Esophagus mucosa (tissue), 1 donor: Measurements from ENCODE around the gene RAD51B. TPM values are rescaled to one million over a fixed set of nuclear protein-coding genes. Genes with fewer than 3 reads are reported as not detected.
A peak's percentile ranks its signal among the peaks of the same experiment; 100 is the strongest.

Experiments used
- ATAC-seq: fragments of 200-7000 bp; cut with Tn5 transposase; one replicate; pipeline ENCODE4 v1.9.1; 2020
- total RNA-seq: library from RNA; stranded (reverse); gene quantifications from one replicate; pipeline ENCODE4 v1.2.4, GENCODE V29; 2023
- donor health status: DM: yes; HTN: yes; CAD: no.

Gene RAD51B
- total RNA-seq, 1 donor from 2014 or later, result 12.2 TPM

GRCh38 chr14:68373847-68374444, 554.4 kb downstream of the RAD51B start:
- peak; percentile 17 for ATAC-seq

GRCh38 chr14:68374682-68375081, 555.1 kb downstream of the RAD51B start:
- no peak for ATAC-seq

DNA sequence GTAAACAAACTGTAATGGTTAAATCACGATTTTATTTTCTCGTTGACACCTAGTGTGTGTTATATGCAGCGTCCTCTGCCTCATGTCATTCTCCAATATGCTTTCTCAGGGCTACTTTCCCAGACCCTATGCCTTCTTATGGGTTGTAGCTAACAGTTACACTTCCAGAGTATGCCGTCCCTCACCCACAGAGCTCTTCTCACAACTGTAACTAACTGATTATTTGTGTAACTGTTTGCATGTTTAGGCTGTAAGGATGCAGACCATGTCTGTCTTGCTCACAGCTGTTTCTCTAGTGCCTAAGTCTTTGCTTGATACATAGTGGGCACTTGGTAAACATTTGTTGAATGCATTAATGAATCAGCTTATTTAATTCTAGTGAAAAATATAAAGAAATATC, 555.8 kb downstream of the RAD51B start:
- no peak for ATAC-seq

DNA sequence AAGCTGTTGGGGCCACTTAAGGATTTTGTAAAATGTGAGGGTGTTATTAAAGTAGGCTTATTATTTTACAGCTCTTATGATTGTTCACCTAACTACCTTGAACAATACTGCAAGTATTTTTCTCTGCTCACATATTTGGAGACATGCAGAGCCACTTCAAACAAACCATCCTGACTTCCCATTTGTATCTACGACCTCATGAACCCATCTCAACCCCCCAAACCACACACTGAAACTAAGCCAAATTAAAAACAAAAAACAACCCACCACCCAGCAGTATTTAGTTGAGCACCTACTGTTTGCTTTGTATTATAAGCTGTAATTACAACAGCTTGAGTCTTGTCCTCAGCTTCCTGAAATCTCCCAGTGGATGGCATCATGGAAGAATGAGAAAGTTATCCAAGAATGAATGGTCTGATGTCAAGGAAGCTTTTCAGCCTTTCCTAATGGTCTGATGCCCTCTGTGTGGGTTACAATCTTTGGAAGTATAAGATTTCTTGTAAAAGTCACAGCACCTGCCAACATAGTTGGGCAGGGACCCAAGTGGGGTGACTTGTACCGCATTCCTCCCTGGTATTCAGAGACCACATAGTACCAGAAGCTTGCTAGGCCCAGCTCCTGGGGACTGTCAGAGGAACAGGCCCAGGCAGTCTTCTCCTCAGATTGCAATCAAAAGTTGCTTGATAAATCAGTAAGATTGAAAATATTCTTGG, 556.6 kb downstream of the RAD51B start:
- ATAC-seq, result no peak

- ATAC-seq, result no peak
Measured at GRCh38 chr14:68377006-68377405, 557.4 kb downstream of the RAD51B start.

DNA sequence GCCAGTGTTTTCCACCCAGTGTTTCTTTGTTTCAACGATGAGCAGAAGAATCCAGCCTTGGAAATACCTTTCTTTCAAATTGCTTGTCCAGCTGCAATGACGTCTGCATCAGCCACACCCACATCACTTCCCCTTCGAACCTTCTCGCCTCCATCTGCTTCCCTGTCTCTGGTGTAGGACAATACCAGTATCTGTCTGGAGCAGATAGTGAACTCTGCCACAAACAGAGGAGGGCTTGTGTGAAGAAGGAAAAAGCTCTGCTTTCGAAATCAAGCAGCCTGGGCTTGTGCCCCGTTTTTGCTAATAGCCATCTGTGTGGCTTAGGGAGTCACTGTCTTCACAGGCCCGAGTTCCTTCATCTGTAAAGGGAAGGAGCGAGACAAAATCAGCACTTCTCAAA, 557.9 kb downstream of the RAD51B start:
- ATAC-seq, result peak; percentile 41

DNA sequence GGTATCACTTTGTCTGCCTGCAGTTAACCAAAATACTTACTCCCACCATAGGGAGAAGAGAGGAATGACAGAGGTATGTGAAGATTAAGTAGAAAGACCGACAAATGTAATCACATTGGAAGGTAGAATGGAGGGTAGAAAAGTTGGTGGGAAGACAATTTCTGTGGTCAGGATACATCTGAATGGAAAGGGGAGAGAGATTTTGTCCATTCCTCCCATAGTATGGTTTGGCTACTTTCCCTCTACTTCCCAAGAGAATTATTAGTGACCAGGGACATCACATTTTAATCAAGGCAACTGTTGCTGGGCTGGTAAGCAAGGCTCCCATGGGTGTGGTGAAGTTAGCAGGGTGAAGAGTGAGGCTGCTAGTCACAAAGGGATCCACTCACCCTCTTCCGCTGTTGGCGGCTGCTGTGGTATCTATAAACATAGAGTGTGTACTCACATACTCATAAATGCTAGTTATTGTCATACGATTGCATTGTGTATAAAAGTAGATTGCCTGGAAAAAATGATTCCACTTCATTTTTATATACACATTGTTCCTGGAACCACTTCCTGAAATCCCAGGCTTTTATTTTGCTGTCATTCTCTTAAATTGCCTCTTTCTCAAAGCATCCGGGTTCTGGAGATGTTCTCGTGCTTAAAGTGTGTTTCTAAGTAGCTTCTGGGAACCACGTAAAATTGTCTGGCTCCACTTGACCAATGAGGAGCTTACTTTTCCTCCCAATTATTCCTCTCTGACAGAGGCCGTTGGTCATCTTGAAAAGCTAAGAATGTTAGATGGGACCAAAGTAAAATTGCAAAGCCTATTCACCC, 560.1 kb downstream of the RAD51B start:
- peak; percentile 45 for ATAC-seq

- ATAC-seq, result no peak
Measured at GRCh38 chr14:68380329-68380741, 560.8 kb downstream of the RAD51B start.

DNA sequence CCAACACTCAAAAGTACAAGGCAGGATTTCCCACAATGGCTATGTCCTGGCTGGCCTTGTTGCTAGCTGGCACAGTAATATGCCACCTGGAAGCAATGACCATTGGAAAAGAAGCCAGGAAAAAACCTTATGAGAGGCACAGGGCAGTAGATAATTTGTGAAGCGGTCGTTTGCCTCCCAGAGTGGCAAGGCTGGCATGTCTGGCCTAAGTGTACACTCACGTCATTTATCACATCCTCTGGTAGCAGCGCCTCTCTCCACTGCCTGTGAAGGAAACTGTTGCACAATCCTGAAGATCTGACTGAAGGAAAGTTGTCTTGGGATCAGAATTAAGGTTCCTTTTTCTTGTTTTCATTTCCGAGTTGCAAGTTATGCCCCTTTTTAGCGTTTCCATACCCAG, 564.8 kb downstream of the RAD51B start:
- peak; percentile 27 for ATAC-seq

DNA sequence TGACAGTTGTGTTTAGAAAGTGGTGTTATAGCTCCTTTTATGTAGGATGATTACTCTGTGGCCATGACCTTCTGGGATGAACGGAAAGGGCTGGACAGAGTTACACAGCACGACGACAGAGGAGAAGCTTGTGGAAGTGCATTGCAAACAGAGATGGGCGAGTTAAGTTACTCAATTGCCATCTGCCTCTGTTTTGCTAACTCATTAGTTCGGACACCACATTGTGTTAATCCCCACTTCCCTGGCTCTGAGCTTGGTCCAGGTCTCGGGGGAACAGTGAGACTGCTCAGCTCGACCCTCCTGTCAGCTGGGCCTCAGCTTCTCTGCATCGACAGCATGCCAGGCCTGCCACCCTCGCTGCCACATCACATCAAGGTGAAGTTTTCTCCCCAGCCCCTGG, 565.3 kb downstream of the RAD51B start:
- ATAC-seq, result no peak

- ATAC-seq, result no peak
Measured at GRCh38 chr14:68386446-68386845, 566.9 kb downstream of the RAD51B start.

DNA sequence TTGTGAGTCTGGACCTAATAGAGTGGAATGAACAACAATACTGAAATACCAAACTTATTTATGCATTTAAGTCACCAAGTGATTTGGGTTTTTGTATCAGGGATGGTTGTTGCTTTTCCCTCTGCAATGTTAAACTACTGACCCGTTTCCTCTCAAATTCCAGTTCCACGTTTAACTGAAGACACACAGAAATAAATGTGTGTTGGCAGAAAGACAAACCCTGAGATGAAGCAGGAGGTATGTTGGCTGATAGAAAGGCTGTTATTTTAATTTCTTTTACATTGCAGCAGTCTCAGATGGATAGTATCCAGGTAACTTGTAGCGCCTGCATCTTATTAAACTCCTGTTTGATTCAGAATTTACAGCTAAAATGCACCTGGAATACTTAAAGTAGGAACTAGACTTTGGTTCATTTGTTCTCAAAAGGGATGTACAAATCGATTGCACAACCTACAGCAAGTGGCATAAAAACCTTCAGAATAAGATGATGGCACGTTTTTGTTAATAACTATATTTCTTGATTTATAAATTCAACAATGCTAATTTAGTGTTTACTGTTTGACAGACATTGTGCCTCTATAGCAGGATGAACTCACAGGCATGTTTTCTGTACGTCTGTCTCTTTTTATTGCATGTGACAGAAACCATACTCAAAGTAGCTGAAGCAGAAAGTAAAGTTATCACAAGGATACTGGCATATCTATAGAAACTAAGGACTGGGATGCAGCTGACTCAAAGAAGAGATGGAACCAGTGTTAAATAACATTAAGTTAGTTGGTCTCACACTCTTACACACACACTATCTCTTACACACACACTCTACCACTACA, 567.6 kb downstream of the RAD51B start:
- no peak for ATAC-seq

DNA sequence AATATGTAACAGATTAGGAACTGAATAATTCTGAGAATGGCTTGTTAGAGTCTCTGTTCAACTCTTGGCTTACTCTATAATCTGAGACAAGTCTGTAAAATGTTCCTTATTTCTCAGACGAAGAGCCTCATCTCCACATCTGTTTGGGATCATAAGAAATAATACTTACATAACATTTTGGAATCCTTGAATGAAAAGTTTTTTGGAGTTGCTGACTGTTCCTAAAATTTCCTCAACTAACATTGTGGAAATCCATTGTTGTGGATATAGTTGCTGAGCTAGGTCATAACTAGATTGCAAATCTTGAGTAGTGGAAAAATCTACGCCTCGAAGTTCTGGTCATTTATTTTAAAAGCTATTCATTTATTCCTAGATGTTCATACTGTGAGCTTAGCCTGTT, 570.4 kb downstream of the RAD51B start:
- ATAC-seq, result no peak

DNA sequence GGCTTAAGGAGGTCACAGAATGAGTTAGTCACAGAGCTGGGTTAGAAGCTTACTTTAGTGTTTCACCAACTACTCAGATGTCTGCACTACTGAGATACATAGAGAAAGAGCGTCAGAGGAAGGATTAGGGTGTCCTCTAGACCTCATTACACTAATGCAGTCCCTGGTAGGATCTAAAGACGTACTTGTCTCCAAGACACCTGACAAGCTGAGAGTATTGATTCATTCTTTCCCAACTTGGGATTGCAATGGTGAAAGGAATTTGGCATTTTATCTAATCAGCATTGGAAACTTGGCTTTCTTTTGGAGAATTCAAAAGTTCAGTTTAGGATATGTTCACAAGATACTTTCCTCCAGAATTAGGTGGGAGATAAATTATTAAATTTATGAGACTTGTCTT, 571.2 kb downstream of the RAD51B start:
- ATAC-seq, result no peak

DNA sequence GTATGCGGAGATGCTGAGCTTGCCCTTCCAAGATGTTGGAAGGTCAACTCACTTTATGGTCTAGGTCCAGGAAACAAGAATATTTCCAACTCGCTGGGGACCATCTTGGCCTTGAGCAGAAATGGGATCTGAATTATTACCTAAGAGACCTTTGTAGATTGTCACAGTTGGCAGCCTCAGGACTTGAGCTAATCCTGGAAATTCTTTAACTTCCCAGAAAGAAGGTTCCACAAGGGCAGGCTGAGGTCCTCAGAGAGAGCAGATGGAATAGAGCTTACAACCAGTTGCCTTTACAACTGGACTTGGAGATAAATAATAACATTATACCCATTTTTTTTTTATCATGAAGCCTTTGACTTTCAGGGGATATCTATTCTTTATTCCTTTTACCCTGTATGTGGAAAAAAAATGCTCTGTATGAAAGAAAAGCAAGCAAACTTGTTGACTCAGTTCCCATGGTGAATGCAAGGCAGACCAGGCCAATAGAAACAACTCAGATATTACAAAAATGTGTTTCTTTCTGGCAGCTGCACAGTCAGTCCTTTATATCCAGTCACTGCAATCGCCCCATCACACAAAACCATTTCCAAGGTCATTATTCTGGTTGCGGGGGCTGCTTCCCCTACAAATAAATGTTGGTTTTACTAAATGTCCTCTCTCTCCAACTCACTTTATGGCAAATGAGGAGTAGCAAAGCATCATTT, 571.9 kb downstream of the RAD51B start:
- no peak for ATAC-seq

- peak; percentile 56 for ATAC-seq
Measured at GRCh38 chr14:68392393-68393141, 573.0 kb downstream of the RAD51B start.

DNA sequence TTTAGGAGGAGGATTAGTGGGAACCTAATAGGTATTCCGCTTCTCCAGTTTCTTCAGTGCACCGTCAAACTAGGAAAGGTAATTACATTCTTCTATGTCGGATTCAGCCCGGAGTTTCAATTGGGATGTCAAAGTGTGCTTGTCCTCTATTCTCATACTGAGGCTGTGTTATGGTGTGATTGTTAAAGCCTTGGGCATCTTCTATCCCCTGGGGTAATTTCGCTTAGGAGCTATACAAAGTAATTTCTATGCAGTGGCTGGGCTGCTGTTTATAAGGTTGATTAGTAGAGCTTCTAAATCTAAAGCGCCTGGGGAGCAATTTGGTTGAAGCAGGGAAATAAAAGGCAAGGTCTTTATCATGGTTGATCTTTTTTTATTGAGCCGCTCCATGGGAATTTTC, 573.7 kb downstream of the RAD51B start:
- no peak for ATAC-seq

DNA sequence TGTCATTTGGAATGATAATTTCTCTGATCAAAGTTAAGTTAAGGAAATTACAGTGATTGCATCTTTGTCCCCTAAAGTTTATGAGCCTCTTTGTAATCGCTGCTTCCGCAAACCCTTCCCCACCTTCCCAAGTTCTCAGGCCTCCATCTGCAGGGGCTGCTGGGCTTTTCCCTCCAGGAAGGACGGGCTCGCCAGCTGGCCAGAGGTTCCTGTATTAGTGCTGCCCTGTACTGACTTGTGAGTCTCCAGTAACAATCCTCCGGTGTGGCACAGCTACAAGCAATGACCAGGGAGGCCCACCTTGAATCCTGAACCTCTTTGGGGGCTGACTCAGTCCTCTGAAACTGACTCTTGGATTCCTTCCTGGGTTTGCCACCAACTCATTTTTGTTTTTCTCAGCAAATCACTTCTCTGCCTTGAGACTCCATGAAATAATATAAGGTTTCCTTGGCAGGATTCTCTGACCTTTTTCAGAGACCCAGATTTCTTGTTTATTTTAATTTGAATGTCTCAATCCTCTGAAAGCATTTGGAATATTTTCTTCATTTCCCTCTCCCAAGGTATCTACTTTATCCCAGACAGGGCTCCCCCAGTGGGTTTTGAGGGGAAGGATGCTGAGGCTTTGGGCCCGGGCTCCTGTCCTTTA, 574.7 kb downstream of the RAD51B start:
- no peak for ATAC-seq

GRCh38 chr14:68394764-68395143, 575.2 kb downstream of the RAD51B start:
- no peak for ATAC-seq

DNA sequence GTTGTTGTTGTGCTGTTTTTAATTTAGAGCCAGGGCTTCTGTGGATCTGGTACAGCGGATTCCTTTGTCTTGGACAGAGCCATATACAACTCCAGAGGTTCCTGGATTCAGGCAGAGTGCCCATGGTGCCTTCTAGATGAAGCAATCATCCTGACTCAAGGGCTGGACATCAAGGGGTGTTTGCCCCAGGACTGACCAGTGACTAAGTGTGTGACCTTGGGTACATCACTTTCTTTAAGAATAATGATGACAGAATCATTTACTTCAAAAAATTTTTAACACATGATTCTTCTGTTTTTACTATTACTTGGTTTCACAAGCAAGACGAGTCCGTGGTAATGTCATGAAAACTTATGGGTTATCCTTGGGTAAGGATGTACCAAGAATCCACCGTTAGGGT, 576.0 kb downstream of the RAD51B start:
- no peak for ATAC-seq

DNA sequence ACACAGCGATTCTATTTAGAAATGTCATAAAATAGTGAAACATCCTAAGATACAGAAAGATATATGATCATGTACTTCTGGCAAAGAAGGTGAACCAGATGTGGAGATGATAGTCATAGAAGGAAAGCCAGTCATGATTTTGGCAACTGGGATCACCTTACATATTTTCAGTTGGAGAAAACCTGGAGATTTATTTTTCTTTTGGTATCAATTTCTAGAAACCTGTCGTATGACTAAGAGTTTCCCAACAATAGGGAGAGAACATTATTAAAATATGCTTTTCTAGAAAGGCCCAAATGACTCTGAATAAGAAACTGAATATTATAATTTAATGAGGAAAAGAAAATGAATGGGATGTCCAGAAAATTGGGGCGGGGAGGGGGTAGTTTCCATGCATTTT, 576.9 kb downstream of the RAD51B start:
- no peak for ATAC-seq
